Muscle of arm (tissue), 12 donors: ENCODE data around the gene KCNMB2. TPM values are rescaled to one million over a fixed set of nuclear protein-coding genes. Genes with fewer than 3 reads are reported as not detected.
"Not testable (repeated sequence)": the region's sequence is repeated elsewhere in the genome, so short reads cannot be mapped to it uniquely, and the experiment has no call there.

ENCODE experiments used
- DNase-seq: peaks from one replicate; pipeline ENCODE4 v3.0.0-alpha.2; 2013
- polyA plus RNA-seq, 12 donors: library from polyadenylated mRNA; unstranded; fragments of 120-200 nt; gene quantifications; one replicate each; pipeline ENCODE4 v1.2.1, GENCODE V29; 2013; ENCODE audit not compliant: insufficient read length in 12 of 12

KCNMB2 gene
- polyA plus RNA-seq, 12 donors = 6.6 to 29.2 (median 16.7) TPM; not detected in 1

DNA sequence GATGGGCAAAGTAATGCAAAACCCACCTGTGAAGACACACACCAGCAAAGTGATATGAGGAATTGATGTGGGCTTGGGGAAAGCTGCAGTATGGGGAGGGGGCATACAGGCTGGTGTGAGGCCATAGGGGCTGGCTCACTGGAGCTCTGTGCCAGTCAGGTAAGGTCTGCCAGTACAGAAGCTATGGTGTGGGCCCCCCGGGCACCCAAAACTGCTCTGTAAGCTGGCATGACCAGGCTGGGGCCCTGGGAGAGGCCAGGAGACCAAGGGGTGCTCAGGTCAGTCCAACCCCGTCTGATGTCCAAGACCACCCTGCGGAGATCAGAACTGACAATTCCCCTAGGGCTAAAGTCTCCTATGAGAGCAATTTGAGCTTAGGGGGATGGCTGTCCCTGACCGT is 163.1 kb downstream of the KCNMB2 start:
- no peak for DNase-seq

- no peak for DNase-seq
Measured at GRCh38 chr3:178699810-178700209, 163.6 kb downstream of the KCNMB2 start.

DNA sequence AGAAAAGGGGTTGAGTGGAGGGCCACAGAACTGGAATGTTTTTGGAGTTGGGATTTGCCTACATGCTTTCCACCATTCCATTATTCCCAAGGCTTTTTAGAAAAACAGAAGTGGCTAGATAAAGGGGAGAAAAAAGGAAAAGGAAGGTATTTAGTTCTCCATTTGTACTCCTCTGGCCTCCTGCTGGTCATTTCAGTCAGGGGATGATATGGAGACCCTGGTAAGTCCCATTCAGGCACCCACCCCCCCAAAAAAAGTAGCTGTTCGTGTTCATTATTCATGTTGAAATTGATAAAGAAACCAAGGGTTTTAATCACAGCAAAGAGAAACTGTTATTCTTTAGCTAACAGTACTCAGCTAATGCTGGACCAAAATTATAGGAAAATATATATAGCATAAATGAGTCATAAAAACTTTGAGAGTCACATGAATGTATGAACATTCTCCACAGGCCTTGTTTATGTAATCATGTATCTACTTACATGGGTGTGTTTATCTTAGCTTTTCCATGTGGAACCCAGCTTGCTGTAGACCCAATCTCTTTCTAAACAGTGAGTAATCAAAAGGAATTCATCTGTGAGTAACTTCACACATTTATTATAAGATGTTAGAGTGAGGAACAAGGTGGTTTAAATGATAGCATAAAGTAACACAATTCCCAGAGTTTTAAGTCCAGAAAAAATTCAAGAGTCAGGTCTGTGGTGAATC is 167.2 kb downstream of the KCNMB2 start:
- DNase-seq = no peak

DNA sequence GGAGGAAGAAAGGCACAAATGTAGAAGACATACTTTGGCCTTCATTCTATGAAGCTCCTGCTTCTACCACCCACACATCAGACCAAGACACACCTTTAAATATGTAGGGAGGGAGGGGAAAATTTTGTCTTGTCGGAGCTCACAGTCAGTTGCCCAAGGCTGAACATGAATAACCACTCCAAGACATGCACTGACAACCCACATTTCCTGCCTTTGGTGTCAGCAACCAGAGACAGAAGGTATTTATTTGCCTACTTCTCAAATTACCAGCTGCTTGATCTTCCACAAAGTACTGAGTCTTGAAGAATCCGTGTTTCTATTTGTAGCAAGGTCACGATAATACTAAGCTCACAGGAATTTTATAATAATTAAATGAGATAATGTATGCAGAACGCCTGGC is 169.7 kb downstream of the KCNMB2 start:
- no peak for DNase-seq

GRCh38 chr3:178706411-178706810 is 170.2 kb downstream of the KCNMB2 start:
- DNase-seq = no peak

DNA sequence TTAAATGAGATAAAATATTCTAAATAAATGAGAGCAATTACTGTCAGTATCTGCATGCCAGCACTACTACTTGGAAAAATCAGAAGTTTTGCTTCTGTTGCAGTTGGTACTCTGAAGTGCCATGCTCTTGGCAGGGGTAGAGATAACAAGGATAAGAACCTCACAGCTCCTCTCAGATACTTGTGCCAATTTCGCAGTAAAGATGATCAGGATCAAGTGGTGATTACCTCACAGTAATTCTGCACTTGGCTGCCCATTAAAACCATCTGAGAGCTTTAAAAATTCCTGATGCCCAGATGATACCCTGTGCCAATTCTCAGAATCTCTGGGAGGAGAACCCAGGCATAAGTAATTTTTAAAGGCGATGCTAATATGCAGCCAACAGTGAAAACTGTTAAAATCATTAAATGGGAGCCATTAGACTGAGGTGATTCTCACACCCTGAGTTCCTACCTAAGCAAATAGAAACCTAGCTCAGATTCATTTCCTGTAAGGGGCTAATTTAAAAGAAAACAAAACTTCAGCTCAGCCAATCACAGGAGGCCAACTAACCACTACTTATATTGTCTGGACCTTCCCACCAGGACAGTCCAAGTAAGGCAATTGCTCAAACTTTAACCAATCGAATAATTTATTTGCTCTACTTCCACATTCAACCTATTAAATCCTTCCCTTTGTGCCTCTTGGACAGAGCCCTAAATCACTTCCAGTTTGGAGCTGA is 171.2 kb downstream of the KCNMB2 start:
- DNase-seq = no peak

GRCh38 chr3:178709051-178709450 is 172.8 kb downstream of the KCNMB2 start:
- DNase-seq = peak; percentile 87

DNA sequence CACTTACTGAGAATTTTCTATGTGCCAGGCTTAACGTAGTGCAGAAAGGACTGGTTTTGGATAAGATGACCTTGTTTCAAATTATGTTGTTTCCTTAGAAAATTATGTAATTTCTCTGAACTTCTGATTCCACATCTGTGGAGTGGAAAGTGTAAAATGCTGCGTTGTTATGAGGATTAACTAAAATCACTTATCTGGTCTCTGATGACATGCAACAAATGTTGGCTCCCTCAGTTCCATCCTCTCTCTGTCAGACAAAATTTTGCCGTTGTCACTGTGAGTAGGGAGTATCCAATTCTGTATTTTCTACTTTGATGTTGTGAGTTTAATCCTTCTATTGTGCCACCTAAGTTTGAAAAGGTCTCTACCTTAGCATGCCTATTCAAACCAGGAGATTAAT is 175.5 kb downstream of the KCNMB2 start:
- DNase-seq = no peak

- no peak for DNase-seq
Measured at GRCh38 chr3:178712247-178712646, 176.0 kb downstream of the KCNMB2 start.

DNA sequence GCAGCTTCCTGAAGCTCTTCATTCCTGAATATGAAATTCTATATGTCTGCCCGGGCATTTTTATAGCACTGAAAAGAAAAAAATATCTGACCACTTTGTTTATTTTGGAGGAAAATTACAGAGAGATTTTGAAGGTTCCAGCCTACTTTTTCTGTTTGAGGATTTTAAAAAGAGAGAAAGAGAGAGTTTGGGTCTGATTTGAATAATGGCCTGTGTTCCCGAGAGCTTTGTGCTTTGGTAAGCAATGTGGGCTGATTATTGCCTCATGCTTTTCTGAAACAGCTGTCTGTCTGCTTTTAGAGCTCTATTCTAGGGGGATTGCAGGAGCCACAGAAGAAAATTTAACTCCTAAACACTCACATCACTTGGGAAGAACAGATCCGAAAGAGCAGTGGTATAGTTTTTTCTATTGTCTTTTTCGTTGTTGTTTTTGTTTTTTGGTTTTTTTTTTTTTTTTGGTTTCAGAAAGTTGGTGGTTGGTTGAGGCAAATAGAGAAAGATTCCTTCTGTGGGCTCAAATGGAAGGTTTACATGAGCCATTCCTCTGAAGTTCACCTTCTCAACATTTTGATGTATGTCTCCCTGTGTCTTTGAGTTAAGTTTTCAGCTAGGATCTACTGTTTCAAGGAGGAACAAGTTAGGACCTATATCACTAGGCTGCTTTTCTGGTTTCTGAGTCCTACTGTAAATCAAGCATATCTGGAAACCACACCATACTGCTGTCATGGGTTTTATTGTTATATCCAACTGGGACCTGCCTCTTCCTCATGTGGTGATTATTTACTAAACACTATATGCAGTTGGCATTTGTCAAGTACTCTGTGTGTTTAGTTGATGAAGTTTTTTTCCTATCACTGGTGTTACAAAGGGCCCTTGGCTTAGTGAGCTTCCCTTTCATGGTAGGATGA is 178.9 kb downstream of the KCNMB2 start:
- DNase-seq = peak; percentile 62

GRCh38 chr3:178718995-178719635 is 182.9 kb downstream of the KCNMB2 start:
- no peak for DNase-seq

DNA sequence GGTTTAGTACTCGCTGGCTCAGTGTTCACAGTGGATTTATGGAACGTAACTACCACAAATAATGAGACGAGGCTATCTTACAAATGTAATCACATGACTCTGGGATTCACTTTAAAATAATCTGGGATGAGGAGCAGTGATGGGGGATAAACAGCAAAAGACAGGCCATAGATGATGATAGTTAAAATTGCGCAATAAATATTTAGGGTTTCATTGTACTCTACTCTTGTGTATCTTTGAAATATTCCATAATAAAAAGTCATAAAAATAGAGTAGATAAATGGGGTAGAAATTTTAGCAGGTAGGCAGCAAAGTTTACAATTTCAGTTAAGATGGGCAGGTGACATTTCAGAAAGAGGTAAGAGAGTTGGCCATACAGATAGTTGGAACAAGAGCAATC is 196.6 kb downstream of the KCNMB2 start:
- DNase-seq = no peak

DNA sequence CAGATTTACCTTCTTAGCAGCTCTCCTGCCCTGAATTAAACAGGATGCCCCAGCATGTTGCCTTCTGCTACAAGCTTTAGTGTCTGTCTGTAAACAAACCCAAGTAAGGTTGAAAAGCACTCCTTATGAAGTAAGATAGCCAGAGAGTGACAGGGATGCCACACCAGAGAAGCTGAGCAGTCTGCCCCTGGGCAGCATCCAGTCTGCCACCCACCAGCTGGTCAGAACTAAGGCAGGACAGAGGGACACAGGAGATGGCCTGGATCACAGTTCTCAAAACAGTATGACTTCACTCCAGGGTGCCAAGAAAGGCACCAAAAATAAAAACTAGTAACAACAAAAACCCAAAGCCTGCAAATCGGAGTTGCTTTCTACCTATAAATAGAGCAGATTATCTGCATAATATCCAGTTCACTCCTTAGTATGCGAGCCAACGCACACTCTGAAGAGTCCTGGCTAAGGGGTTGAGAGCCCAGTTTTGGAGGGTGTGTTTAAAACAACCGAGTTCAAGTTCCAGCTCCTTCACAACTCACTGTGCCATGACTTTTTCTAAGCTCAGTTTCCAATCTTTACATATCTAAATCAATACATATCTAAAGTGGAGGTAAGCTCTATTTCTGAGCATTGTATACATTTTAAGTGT is 198.9 kb downstream of the KCNMB2 start:
- DNase-seq = no peak

GRCh38 chr3:178736300-178736699 is 200.1 kb downstream of the KCNMB2 start:
- DNase-seq = no peak

- no peak for DNase-seq
Measured at GRCh38 chr3:178739720-178740119, 203.5 kb downstream of the KCNMB2 start.

GRCh38 chr3:178741020-178741419 is 204.8 kb downstream of the KCNMB2 start:
- DNase-seq = no peak

- DNase-seq = no peak
Measured at GRCh38 chr3:178743297-178743696, 207.1 kb downstream of the KCNMB2 start.

DNA sequence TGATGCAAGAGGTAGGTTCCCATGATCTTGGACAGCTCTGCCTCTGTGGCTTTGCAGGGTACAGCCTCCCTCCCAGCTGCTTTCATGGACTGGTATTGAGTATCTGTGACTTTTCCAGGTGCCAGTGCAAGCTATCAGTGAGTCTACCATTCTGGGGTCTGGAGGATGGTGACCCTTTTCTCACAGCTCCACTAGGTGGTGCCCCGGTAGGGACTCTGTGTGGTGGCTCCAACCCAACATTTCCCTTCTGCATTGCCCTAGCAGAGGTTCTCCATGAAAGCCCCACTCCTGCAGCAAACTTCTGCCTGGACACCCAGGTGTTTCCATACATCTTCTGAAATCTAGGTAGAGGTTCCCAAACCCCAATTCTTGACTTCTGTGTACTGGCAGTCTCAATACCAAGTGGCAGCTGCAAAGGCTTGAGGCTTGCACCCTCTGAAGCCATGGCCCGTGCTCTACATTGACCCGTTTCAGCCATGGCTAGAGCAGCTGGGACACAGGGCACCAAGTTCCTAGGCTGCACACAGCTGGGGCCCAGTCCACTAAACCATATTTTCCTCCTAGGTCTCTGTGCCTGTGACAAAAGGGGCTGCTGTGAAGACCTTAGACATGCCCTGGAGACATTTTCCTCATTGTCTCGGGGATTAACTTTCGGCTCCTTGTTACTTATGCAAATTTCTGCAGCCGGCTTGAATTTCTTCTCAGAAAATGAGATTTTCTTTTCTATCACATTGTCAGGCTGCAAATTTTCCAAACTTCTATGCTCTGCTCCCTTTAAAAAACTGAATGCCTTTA is 209.8 kb downstream of the KCNMB2 start:
- DNase-seq = not testable (repeated sequence)

GRCh38 chr3:178748874-178749273 is 212.6 kb downstream of the KCNMB2 start:
- DNase-seq = no peak

DNA sequence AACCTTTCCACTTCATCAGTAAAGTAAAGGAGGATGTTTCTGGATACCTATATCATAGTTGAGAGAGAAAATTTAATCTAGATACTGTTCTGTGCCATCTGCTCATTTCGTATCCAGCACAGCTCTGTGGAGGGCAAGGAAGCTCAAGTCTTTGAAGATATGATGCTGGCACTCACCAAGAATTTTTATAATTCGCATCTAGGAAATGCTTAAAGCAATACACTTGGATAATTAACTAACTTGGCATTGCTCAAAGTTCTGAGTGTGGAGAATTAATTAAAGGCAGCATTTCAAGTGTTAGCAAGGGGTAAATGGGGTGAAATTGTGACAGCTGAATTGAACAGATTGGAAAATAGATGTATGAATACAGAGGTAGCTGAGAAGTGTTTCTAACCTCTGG is 213.2 kb downstream of the KCNMB2 start:
- DNase-seq = no peak
